Activated T-helper 17 cell treated with anti-CD3 and anti-CD28 coated beads, Interleukin-2, amount 50 U/mL, for 72 hours (primary cell): ENCODE results near the gene ZNF804A. TPM values are rescaled to one million over a fixed set of nuclear protein-coding genes. Genes with fewer than 3 reads are reported as not detected.
"Not testable (repeated sequence)": the region's sequence is repeated elsewhere in the genome, so short reads cannot be mapped to it uniquely, and the experiment has no call there.

ENCODE experiments used
- ATAC-seq: fragments of 150-1000 bp; cut with Tn5 transposase; replicated peaks from 2 replicates; pipeline ENCODE4 v1.10.0; 2021; ENCODE audit warnings: mild to moderate bottlenecking, moderate library complexity
- H3K27ac Mint-ChIP-seq: one replicate; pipeline ENCODE4 v1.8.0; 2022; ENCODE audit warnings: mixed read lengths
- H3K27me3 Mint-ChIP-seq: one replicate; pipeline ENCODE4 v1.8.0; 2022; ENCODE audit warnings: mixed read lengths
- H3K36me3 Mint-ChIP-seq: one replicate; pipeline ENCODE4 v1.8.0; 2022; ENCODE audit warnings: low read depth, mild to moderate bottlenecking, mixed read lengths
- H3K4me1 Mint-ChIP-seq: one replicate; pipeline ENCODE4 v1.8.0; 2022; ENCODE audit warnings: mixed read lengths
- H3K4me3 Mint-ChIP-seq: one replicate; pipeline ENCODE4 v1.8.0; 2022; ENCODE audit warnings: mild to moderate bottlenecking, mixed read lengths
- H3K9me3 Mint-ChIP-seq: one replicate; pipeline ENCODE4 v1.8.0; 2022; ENCODE audit warnings: mixed read lengths
- total RNA-seq, 2 donors: library from RNA; stranded (reverse); gene quantifications; one replicate each; pipeline ENCODE4 v1.2.3, GENCODE V29; 2022

Gene ZNF804A
- total RNA-seq, 2 donors from 2014 or later = not detected

DNA sequence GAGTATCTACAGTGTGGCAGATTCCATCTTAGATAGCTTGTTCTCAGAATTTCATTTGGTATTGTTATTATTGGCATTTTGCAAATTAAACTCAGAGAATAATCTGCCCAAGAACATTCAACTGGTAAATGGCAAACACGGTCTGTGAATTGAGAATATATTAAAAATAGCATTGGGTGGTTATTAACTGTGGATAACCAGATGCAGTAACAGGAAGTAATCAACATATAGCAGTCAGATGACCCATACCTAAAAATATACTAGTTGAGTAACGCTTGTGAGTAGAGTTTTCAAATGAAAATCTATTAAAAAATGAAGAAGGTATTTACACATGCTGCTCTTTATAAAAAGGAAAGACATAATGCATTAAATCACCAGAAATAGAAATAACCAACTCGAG lies 129.5 kb downstream of the ZNF804A start:
- Mint-ChIP-seq H3K4me1 (no peaks in the 10 kb centered on the region), H3K27me3 (no peaks in the 10 kb centered on the region), H3K27ac (no peak overlapping the region)

DNA sequence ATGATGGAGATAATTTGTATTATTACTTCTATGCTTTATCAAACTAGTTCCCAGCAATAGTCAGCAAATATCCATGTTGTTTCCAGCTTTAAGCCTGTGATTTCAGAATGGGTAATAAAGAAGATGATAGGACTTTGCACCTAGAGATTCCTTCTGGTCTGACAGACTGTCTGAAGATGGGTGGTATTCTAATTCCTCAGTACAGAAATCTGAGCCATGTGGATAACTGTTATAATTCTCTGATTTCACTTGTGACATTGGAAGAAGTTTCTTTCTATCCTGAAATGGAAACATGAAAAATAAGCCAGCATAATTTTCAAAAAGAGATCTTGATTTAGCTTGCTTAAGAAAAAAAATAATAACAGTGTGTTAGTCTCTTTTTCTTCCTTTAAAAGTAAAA lies 130.1 kb downstream of the ZNF804A start:
- Mint-ChIP-seq H3K27ac (no peak overlapping the region), H3K27me3 (no peaks in the 10 kb centered on the region), H3K4me1 (no peaks in the 10 kb centered on the region), H3K4me3 (no peak overlapping the region), H3K36me3 (no peaks in the 10 kb centered on the region), H3K9me3 (peaks cover 5% of the 10 kb centered on the region)
- ATAC-seq = no peak

More for the DNA sequence above, 129.5 kb downstream of the ZNF804A start:
- no peaks in the 10 kb centered on the region for H3K36me3 Mint-ChIP-seq
- no peak overlapping the region for H3K4me3 Mint-ChIP-seq
- ATAC-seq = no peak
- peaks cover 5% of the 10 kb centered on the region for H3K9me3 Mint-ChIP-seq

GRCh38 chr2:184729581-184729980 lies 131.3 kb downstream of the ZNF804A start:
- Mint-ChIP-seq H3K27me3 (no peaks in the 10 kb centered on the region), H3K9me3 (peaks cover 5% of the 10 kb centered on the region), H3K36me3 (no peaks in the 10 kb centered on the region), H3K4me3 (no peak overlapping the region), H3K27ac (no peak overlapping the region), H3K4me1 (no peaks in the 10 kb centered on the region)
- ATAC-seq = no peak

DNA sequence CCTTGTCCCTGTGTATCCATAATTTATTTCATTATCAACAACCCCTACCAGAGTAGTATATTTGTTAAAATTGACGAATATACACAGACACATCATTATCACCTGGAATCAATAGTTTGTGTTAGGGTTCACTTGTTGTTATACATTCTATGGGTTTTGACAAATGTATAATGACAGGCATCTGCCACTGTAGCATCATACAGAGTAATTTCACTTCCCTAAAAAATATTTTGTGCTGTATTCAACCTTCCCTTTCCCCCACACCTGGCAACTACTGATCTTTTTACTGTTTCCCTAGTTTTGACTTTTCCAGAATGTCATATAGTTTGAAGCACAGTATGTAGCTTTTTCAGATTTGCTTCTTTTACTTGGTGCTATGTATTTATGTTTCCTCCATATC lies 132.0 kb downstream of the ZNF804A start:
- peaks cover 9% of the 10 kb centered on the region for H3K9me3 Mint-ChIP-seq
- H3K4me1 Mint-ChIP-seq = no peaks in the 10 kb centered on the region
- ATAC-seq = no peak
- no peaks in the 10 kb centered on the region for H3K27me3 Mint-ChIP-seq
- no peak overlapping the region for H3K27ac Mint-ChIP-seq
- no peak overlapping the region for H3K4me3 Mint-ChIP-seq
- no peaks in the 10 kb centered on the region for H3K36me3 Mint-ChIP-seq

- Mint-ChIP-seq H3K4me3 (no peak overlapping the region), H3K27ac (no peak overlapping the region), H3K36me3 (no peaks in the 10 kb centered on the region), H3K4me1 (no peaks in the 10 kb centered on the region), H3K27me3 (no peaks in the 10 kb centered on the region), H3K9me3 (peaks cover 9% of the 10 kb centered on the region)
- no peak for ATAC-seq
Observed at GRCh38 chr2:184734338-184734737, 136.0 kb downstream of the ZNF804A start.

DNA sequence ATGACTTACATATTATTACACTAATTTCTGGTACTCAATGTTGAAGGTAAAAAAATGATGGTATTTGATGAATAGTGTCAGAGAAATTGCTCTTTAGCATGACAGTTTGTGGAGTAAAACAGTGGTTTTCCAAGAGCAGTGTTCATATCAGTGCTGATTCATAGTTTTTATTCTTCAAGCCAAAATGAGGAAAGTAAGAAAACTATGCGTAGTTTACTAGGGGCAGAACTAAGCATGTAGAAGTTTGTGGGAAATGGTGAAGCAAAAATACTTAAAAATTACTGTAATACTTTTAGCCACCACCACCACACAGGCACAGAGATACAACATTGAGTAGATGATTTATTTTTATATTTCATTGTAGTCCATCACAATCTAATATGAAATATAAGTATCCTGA lies 137.3 kb downstream of the ZNF804A start:
- H3K27ac Mint-ChIP-seq = no peak overlapping the region

DNA sequence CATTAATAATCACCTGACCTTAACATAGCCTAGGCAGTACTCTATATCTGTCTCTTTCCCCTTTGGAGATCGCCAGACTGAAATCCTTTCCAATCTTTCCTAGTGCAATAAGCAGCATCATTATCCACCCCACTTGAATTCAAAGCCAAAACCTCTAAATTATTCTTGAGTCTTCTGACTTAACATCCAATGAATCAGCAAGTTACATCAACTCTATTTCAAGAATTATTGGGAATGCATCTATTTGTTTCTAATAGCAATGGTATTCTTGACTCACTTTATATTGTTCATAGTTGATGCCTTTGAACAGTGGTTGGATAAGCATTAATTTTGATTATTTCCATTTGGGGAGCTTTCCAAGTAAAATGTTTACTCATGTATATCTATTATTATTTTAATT lies 144.8 kb downstream of the ZNF804A start:
- no peaks in the 10 kb centered on the region for H3K27me3 Mint-ChIP-seq
- no peak overlapping the region for H3K4me3 Mint-ChIP-seq
- no peaks in the 10 kb centered on the region for H3K4me1 Mint-ChIP-seq
- no peak overlapping the region for H3K27ac Mint-ChIP-seq
- ATAC-seq = no peak
- H3K9me3 Mint-ChIP-seq = peaks cover 5% of the 10 kb centered on the region
- H3K36me3 Mint-ChIP-seq = no peaks in the 10 kb centered on the region

More for the DNA sequence above, 137.3 kb downstream of the ZNF804A start:
- H3K4me1 Mint-ChIP-seq = no peaks in the 10 kb centered on the region
- H3K27me3 Mint-ChIP-seq = no peaks in the 10 kb centered on the region
- no peaks in the 10 kb centered on the region for H3K36me3 Mint-ChIP-seq
- peaks cover 9% of the 10 kb centered on the region for H3K9me3 Mint-ChIP-seq
- no peak for ATAC-seq
- no peak overlapping the region for H3K4me3 Mint-ChIP-seq

DNA sequence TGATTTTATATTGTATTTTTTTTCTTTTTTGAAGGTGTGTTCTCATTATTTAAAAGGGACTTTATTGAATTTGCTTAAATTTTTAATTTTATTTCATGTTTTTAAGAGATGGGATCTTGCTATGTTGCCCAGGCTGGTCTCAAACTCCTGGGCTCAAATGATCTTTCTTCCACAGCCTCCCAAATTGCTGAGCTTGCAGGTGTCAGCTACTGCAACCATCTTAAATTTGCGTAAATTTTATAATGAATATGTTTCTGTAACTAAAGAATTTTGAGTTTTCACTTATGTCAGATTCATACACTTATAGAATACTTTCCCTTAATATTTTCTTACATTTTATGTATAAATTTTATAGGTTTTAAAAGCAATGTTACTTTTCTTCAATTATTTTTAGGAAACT lies 157.8 kb downstream of the ZNF804A start:
- Mint-ChIP-seq H3K9me3 (peaks cover 4% of the 10 kb centered on the region), H3K36me3 (no peaks in the 10 kb centered on the region), H3K4me1 (no peaks in the 10 kb centered on the region), H3K4me3 (no peak overlapping the region), H3K27ac (no peak overlapping the region), H3K27me3 (no peaks in the 10 kb centered on the region)
- ATAC-seq = no peak

- no peaks in the 10 kb centered on the region for H3K36me3 Mint-ChIP-seq
- no peak overlapping the region for H3K4me3 Mint-ChIP-seq
- H3K27ac Mint-ChIP-seq = no peak overlapping the region
- H3K9me3 Mint-ChIP-seq = peaks cover 4% of the 10 kb centered on the region
- ATAC-seq = no peak
- H3K27me3 Mint-ChIP-seq = no peaks in the 10 kb centered on the region
- H3K4me1 Mint-ChIP-seq = no peaks in the 10 kb centered on the region
Observed at GRCh38 chr2:184756885-184757284, 158.6 kb downstream of the ZNF804A start.

DNA sequence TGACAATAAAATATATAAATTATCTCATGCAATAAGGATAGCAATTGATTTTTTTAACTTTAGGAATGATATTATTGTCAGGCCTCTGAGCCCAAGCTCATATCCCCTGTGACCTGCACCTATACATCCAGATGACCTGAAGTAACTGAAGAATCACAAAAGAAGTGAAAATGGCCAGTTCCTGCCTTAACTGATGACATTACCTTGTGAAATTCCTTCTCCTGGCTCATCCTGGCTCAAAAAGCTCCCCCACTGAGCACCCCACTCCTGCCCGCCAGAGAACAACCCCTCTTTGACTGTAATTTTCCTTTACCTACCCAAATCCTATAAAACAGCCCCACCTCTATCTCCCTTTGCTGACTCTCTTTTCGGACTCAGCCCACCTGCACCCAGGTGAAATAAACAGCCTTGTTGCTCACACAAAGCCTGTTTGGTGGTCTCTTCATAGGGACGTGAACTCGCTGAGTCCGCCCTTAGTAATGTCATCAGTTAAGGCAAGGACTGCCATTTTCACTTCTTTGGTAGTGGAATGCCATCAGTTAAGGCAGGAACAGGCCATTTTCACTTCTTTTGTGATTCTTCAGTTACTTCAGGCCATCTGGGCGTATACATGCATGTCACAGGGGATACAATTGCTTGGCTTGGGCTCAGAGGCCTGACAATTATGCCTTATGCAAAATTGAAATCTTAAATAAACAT lies 161.4 kb downstream of the ZNF804A start:
- H3K36me3 Mint-ChIP-seq, H3K4me3 Mint-ChIP-seq, H3K27me3 Mint-ChIP-seq, ATAC-seq, H3K27ac Mint-ChIP-seq, H3K4me1 Mint-ChIP-seq, H3K9me3 Mint-ChIP-seq: not testable (repeated sequence)

GRCh38 chr2:184760931-184761330 lies 162.6 kb downstream of the ZNF804A start:
- H3K4me1 Mint-ChIP-seq = no peaks in the 10 kb centered on the region
- H3K4me3 Mint-ChIP-seq = no peak overlapping the region
- ATAC-seq = no peak
- no peaks in the 10 kb centered on the region for H3K36me3 Mint-ChIP-seq
- no peaks in the 10 kb centered on the region for H3K27me3 Mint-ChIP-seq
- no peak overlapping the region for H3K27ac Mint-ChIP-seq
- peaks cover 4% of the 10 kb centered on the region for H3K9me3 Mint-ChIP-seq

GRCh38 chr2:184765112-184765895 lies 167.0 kb downstream of the ZNF804A start:
- H3K27me3 Mint-ChIP-seq = no peaks in the 10 kb centered on the region
- H3K4me1 Mint-ChIP-seq = no peaks in the 10 kb centered on the region
- H3K27ac Mint-ChIP-seq = no peak overlapping the region
- no peaks in the 10 kb centered on the region for H3K36me3 Mint-ChIP-seq
- no peak overlapping the region for H3K4me3 Mint-ChIP-seq
- peaks cover 3% of the 10 kb centered on the region for H3K9me3 Mint-ChIP-seq
- ATAC-seq = no peak

GRCh38 chr2:184767059-184767458 lies 168.7 kb downstream of the ZNF804A start:
- Mint-ChIP-seq H3K36me3 (no peaks in the 10 kb centered on the region), H3K4me3 (no peak overlapping the region), H3K27ac (no peak overlapping the region), H3K27me3 (no peaks in the 10 kb centered on the region), H3K4me1 (no peaks in the 10 kb centered on the region), H3K9me3 (peaks cover 3% of the 10 kb centered on the region)
- ATAC-seq = no peak

GRCh38 chr2:184769023-184769422 lies 170.7 kb downstream of the ZNF804A start:
- H3K4me1 Mint-ChIP-seq = no peaks in the 10 kb centered on the region
- H3K27ac Mint-ChIP-seq = no peak overlapping the region
- no peak for ATAC-seq
- H3K27me3 Mint-ChIP-seq = no peaks in the 10 kb centered on the region
- no peak overlapping the region for H3K4me3 Mint-ChIP-seq
- H3K36me3 Mint-ChIP-seq = no peaks in the 10 kb centered on the region
- peaks cover 3% of the 10 kb centered on the region for H3K9me3 Mint-ChIP-seq

GRCh38 chr2:184769686-184770085 lies 171.4 kb downstream of the ZNF804A start:
- no peak overlapping the region for H3K27ac Mint-ChIP-seq
- no peaks in the 10 kb centered on the region for H3K4me1 Mint-ChIP-seq
- no peaks in the 10 kb centered on the region for H3K27me3 Mint-ChIP-seq
- H3K9me3 Mint-ChIP-seq = peaks cover 3% of the 10 kb centered on the region
- no peaks in the 10 kb centered on the region for H3K36me3 Mint-ChIP-seq
- ATAC-seq = no peak
- no peak overlapping the region for H3K4me3 Mint-ChIP-seq
